ENCODE data around the gene JADE1.

JADE1 gene

DNA sequence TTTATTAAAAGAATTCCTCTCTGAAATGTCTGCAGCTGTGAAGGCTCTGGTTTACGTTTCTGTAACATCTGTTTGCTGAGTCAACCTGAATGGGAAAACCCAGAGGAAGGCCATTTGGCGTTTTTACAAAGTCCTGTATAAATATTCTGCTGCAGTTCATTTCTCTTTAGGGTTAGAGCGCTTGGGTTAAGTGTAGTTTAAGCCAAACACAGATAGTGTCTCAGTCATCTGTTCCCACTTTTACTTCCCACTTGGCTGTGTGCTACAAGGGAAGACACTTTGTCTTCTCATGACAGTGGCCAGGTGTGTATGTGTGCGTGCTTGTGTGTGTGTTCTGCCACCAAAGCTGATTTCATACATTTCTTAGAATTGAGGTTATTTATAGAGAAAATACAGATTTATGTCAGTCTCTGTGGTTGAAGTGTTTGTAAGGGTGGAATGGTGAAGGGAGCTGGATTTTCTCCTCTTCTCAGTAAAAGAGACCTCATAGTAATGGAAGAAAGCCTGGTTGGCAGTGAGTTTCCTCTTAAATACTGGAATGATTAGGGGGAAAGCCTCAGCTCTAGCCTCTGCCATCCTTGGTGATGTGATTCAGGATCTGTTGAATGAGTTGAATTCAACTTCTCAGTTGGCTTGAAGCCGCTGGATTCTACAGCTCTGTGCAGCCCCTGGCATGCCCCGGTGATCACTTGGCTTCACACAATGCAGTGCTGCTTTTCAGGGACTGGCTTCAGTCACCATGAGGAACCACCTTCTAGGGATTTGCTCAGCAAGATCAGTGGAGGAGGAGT, 50.6 kb downstream of the JADE1 start:
- no peak for ATAC-seq
- no peak for TF ChIP-seq ARNTL (CRISPR knock-in tag; IDR thresholded peaks at IDR 0.05; ENCODE audit: borderline replicate concordance, low read depth)
- no peak for TF ChIP-seq ZFP30 (CRISPR knock-in tag; IDR thresholded peaks at IDR 0.05)
- TF ChIP-seq TCF4 (CRISPR knock-in tag; IDR thresholded peaks at IDR 0.05; ENCODE audit: borderline replicate concordance), result no peak; the same call in 1 of the 2 replicates
- TF ChIP-seq OSR1 (CRISPR knock-in tag; IDR thresholded peaks at IDR 0.05), result no peak
- no peak for TF ChIP-seq TOX (CRISPR knock-in tag; IDR thresholded peaks at IDR 0.05; ENCODE audit: borderline replicate concordance)
- TF ChIP-seq BACH2 (CRISPR knock-in tag; IDR thresholded peaks at IDR 0.05; ENCODE audit: borderline replicate concordance), result no peak
- TF ChIP-seq RARB (CRISPR knock-in tag; IDR thresholded peaks at IDR 0.05), result no peak
- TF ChIP-seq ZC3H10 (CRISPR knock-in tag; IDR thresholded peaks at IDR 0.05), result no peak
- TF ChIP-seq, protein P1, sequence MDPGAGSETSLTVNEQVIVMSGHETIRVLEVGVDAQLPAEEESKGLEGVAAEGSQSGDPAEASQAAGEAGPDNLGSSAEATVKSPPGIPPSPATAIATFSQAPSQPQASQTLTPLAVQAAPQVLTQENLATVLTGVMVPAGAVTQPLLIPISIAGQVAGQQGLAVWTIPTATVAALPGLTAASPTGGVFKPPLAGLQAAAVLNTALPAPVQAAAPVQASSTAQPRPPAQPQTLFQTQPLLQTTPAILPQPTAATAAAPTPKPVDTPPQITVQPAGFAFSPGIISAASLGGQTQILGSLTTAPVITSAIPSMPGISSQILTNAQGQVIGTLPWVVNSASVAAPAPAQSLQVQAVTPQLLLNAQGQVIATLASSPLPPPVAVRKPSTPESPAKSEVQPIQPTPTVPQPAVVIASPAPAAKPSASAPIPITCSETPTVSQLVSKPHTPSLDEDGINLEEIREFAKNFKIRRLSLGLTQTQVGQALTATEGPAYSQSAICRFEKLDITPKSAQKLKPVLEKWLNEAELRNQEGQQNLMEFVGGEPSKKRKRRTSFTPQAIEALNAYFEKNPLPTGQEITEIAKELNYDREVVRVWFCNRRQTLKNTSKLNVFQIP (CRISPR knock-in tag; IDR thresholded peaks at IDR 0.05; ENCODE audit: borderline replicate concordance, low read depth), result no peak
- no peak for TF ChIP-seq ZFP3 (CRISPR knock-in tag; IDR thresholded peaks at IDR 0.05)
- TF ChIP-seq, protein P2, sequence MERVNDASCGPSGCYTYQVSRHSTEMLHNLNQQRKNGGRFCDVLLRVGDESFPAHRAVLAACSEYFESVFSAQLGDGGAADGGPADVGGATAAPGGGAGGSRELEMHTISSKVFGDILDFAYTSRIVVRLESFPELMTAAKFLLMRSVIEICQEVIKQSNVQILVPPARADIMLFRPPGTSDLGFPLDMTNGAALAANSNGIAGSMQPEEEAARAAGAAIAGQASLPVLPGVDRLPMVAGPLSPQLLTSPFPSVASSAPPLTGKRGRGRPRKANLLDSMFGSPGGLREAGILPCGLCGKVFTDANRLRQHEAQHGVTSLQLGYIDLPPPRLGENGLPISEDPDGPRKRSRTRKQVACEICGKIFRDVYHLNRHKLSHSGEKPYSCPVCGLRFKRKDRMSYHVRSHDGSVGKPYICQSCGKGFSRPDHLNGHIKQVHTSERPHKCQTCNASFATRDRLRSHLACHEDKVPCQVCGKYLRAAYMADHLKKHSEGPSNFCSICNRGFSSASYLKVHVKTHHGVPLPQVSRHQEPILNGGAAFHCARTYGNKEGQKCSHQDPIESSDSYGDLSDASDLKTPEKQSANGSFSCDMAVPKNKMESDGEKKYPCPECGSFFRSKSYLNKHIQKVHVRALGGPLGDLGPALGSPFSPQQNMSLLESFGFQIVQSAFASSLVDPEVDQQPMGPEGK (CRISPR knock-in tag; IDR thresholded peaks at IDR 0.05; ENCODE audit: borderline replicate concordance), result no peak
- no peak for TF ChIP-seq ZNF565 (CRISPR knock-in tag; conservative IDR thresholded peaks at IDR 0.05; ENCODE audit: low read depth)
- TF ChIP-seq, protein P3, sequence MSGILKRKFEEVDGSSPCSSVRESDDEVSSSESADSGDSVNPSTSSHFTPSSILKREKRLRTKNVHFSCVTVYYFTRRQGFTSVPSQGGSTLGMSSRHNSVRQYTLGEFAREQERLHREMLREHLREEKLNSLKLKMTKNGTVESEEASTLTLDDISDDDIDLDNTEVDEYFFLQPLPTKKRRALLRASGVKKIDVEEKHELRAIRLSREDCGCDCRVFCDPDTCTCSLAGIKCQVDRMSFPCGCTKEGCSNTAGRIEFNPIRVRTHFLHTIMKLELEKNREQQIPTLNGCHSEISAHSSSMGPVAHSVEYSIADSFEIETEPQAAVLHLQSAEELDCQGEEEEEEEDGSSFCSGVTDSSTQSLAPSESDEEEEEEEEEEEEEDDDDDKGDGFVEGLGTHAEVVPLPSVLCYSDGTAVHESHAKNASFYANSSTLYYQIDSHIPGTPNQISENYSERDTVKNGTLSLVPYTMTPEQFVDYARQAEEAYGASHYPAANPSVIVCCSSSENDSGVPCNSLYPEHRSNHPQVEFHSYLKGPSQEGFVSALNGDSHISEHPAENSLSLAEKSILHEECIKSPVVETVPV (CRISPR knock-in tag; IDR thresholded peaks at IDR 0.05), result no peak
- TF ChIP-seq SNAI2 (CRISPR knock-in tag; IDR thresholded peaks at IDR 0.05), result no peak
- no peak for TF ChIP-seq PPARA (CRISPR knock-in tag; IDR thresholded peaks at IDR 0.05; ENCODE audit: borderline replicate concordance)
- TF ChIP-seq ZNF70 (CRISPR knock-in tag; IDR thresholded peaks at IDR 0.05), result no peak
- TF ChIP-seq CSDC2 (CRISPR knock-in tag; IDR thresholded peaks at IDR 0.05), result no peak
- TF ChIP-seq, protein P4, sequence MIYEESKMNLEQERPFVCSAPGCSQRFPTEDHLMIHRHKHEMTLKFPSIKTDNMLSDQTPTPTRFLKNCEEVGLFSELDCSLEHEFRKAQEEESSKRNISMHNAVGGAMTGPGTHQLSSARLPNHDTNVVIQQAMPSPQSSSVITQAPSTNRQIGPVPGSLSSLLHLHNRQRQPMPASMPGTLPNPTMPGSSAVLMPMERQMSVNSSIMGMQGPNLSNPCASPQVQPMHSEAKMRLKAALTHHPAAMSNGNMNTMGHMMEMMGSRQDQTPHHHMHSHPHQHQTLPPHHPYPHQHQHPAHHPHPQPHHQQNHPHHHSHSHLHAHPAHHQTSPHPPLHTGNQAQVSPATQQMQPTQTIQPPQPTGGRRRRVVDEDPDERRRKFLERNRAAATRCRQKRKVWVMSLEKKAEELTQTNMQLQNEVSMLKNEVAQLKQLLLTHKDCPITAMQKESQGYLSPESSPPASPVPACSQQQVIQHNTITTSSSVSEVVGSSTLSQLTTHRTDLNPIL (CRISPR knock-in tag; IDR thresholded peaks at IDR 0.05; ENCODE audit: low read depth), result no peak

DNA sequence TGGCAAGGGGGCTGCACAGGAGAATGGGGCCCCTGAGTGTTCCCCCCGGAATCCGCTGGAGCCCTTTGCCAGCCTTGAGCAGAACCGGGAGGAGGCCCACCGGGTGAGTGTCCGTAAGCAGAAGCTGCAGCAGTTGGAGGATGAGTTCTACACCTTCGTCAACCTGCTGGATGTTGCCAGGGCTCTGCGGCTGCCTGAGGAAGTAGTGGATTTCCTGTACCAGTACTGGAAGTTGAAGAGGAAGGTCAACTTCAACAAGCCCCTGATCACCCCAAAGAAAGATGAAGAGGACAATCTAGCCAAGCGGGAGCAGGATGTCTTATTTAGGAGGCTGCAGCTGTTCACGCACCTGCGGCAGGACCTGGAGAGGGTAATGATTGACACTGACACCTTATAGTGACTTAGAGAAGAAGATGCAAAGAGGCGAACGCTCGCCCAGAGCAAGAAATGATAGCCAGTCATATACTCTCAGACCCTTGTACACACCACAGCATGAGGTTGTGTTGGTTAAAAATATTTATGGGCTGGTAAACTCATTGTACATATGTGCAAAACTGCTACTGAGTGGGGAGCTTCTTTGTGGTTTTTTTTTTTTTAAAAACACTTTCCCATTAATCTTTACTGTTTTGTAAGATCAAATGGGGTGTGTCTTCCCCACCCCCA, 52.5 kb downstream of the JADE1 start:
- no peak for ATAC-seq
- TF ChIP-seq CSDC2 (CRISPR knock-in tag; IDR thresholded peaks at IDR 0.05), result no peak
- TF ChIP-seq, protein P3 (CRISPR knock-in tag; IDR thresholded peaks at IDR 0.05), result no peak
- TF ChIP-seq, protein P4 (CRISPR knock-in tag; IDR thresholded peaks at IDR 0.05; ENCODE audit: low read depth), result no peak
- no peak for TF ChIP-seq ARNTL (CRISPR knock-in tag; IDR thresholded peaks at IDR 0.05; ENCODE audit: borderline replicate concordance, low read depth)
- no peak for TF ChIP-seq BACH2 (CRISPR knock-in tag; IDR thresholded peaks at IDR 0.05; ENCODE audit: borderline replicate concordance)
- no peak for TF ChIP-seq ZFP30 (CRISPR knock-in tag; IDR thresholded peaks at IDR 0.05)
- no peak for TF ChIP-seq ISL1 (CRISPR knock-in tag; IDR thresholded peaks at IDR 0.05)
- no peak for TF ChIP-seq PPARA (CRISPR knock-in tag; IDR thresholded peaks at IDR 0.05; ENCODE audit: borderline replicate concordance)
- TF ChIP-seq SNAI2 (CRISPR knock-in tag; IDR thresholded peaks at IDR 0.05), result no peak
- TF ChIP-seq ZFP3 (CRISPR knock-in tag; IDR thresholded peaks at IDR 0.05), result no peak
- TF ChIP-seq TCF4 (CRISPR knock-in tag; IDR thresholded peaks at IDR 0.05; ENCODE audit: borderline replicate concordance), result no peak
- TF ChIP-seq, protein P1 (CRISPR knock-in tag; IDR thresholded peaks at IDR 0.05; ENCODE audit: borderline replicate concordance, low read depth), result no peak
- TF ChIP-seq, protein P2 (CRISPR knock-in tag; IDR thresholded peaks at IDR 0.05; ENCODE audit: borderline replicate concordance), result no peak
- no peak for TF ChIP-seq ESRRG (CRISPR knock-in tag; IDR thresholded peaks at IDR 0.05)
